ENCODE measurements around the gene S100B. TPM values are rescaled to one million over a fixed set of nuclear protein-coding genes. Genes with fewer than 3 reads are reported as not detected.

The S100B gene
- total and polyA plus RNA-seq, 2 of the 13 experiments (the other 11 are each of a cell fraction or from before 2014, with no cell fraction given): not detected

DNA sequence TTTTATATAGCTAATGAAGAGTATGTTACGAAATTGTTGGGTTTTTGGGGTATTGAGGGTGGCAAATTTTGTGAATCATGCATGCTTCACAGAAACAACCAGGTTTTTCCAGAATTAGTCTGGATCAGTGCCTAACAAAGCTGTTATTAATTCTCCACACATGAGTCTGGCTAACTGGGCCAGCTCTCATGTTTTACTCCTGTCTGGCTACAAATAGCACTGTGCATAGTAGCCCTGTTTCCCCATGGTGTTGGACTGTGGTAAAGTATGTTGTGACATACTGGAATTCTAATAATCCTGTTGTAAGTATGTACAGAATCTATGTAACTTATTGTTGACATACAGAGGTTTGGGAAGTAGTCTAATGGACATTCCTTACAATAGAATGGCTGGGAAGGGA lies 35.8 kb downstream of the S100B start:
- POLR2A ChIA-PET: no interaction called here

More for the DNA sequence above, 35.8 kb downstream of the S100B start:
- WGBS (ENCODE audit: low lambda C conversion rate): 96% methylated on average over 1 of the region's 1 CpG
- no TSS peak for BruUV-seq (replicated peaks)
- H4K20me1 ChIP-seq (ENCODE audit: insufficient read depth, low read length): no peaks in the 10 kb centered on the region
- ATAC-seq (no peak), FAIRE-seq (no peak), DNase-seq (ENCODE audit: low spot score) (no peak)
- H3K36me3 ChIP-seq (replicated peaks in 1 of 2; ENCODE audit: control insufficient read depth in 1 of 2, insufficient read depth in 2 of 2, low read length in 2 of 2): peaks cover 8 to 21% of the 10 kb centered on the region in 2 experiments; a peak in 4 of 5 replicates
- H2AFZ ChIP-seq (ENCODE audit: low read length): no peak overlapping the region
- H3K79me2 ChIP-seq (ENCODE audit: insufficient read depth, low read length): no peaks in the 10 kb centered on the region
- H3K27me3 ChIP-seq (ENCODE audit: control insufficient read depth in 1 of 2, insufficient read depth in 2 of 2, low read length in 2 of 2): no peaks in the 10 kb centered on the region
- CTCF ChIA-PET (ENCODE audit: low intra/inter-chr PET ratio, low total read pairs): no interaction called here
- no peak for TF ChIP-seq ZNF446 (CRISPR knock-in tag; IDR thresholded peaks at IDR 0.05)
- no peak for TF ChIP-seq MYPOP (CRISPR knock-in tag; IDR thresholded peaks at IDR 0.05)
- no peak for TF ChIP-seq MAFG (CRISPR knock-in tag; IDR thresholded peaks at IDR 0.05)
- TF ChIP-seq HES4 (CRISPR knock-in tag; IDR thresholded peaks at IDR 0.05; ENCODE audit: borderline replicate concordance): no peak
- TF ChIP-seq ZNF10 (CRISPR knock-in tag; IDR thresholded peaks at IDR 0.05; ENCODE audit: borderline replicate concordance, low read depth): no peak
- no peak for TF ChIP-seq XBP1 (CRISPR knock-in tag; IDR thresholded peaks at IDR 0.05)
- no peak for TF ChIP-seq ZNF567 (CRISPR knock-in tag; IDR thresholded peaks at IDR 0.05; ENCODE audit: borderline replicate concordance)
- no peak for TF ChIP-seq ZNF296 (CRISPR knock-in tag; conservative IDR thresholded peaks at IDR 0.05)
- TF ChIP-seq, protein P1, sequence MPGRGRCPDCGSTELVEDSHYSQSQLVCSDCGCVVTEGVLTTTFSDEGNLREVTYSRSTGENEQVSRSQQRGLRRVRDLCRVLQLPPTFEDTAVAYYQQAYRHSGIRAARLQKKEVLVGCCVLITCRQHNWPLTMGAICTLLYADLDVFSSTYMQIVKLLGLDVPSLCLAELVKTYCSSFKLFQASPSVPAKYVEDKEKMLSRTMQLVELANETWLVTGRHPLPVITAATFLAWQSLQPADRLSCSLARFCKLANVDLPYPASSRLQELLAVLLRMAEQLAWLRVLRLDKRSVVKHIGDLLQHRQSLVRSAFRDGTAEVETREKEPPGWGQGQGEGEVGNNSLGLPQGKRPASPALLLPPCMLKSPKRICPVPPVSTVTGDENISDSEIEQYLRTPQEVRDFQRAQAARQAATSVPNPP (CRISPR knock-in tag; IDR thresholded peaks at IDR 0.05): no peak
- no peak for TF ChIP-seq CCDC6 (CRISPR knock-in tag; IDR thresholded peaks at IDR 0.05)
- TF ChIP-seq ZNF468 (CRISPR knock-in tag; IDR thresholded peaks at IDR 0.05): no peak
- TF ChIP-seq, protein P2, sequence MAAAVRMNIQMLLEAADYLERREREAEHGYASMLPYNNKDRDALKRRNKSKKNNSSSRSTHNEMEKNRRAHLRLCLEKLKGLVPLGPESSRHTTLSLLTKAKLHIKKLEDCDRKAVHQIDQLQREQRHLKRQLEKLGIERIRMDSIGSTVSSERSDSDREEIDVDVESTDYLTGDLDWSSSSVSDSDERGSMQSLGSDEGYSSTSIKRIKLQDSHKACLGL (CRISPR knock-in tag; IDR thresholded peaks at IDR 0.05): no peak
- TF ChIP-seq ZNF816 (CRISPR knock-in tag; IDR thresholded peaks at IDR 0.05; ENCODE audit: borderline replicate concordance): no peak
- TF ChIP-seq FOXK1 (CRISPR knock-in tag; IDR thresholded peaks at IDR 0.05; ENCODE audit: borderline replicate concordance, low read depth): no peak
- TF ChIP-seq ZNF460 (CRISPR knock-in tag; IDR thresholded peaks at IDR 0.05; ENCODE audit: borderline replicate concordance): no peak
- TF ChIP-seq CAMTA2 (CRISPR knock-in tag; IDR thresholded peaks at IDR 0.05; ENCODE audit: borderline replicate concordance): no peak
- intact Hi-C loops (cut with micrococcal nuclease; ENCODE audit: unreplicated experiment): no loop called here
- no peaks in the 10 kb centered on the region for H3K9me3 ChIP-seq (ENCODE audit: low read length)
- in situ Hi-C loops (cut with HindIII; ENCODE audit: extremely low pct_ligation_motif_present, low pct_unique_long_range_greater_than_20kb): no loop called here
- no peaks in the 10 kb centered on the region for H3K4me1 ChIP-seq (ENCODE audit: insufficient read depth, low read length)
- no peak overlapping the region for H3K4me3 ChIP-seq (replicated peaks in 1 of 3; ENCODE audit: insufficient read depth in 1 of 3, low read depth in 2 of 3, low read length in 3 of 3)
- no peak overlapping the region for H3K9ac ChIP-seq (ENCODE audit: insufficient read depth, low read depth, low read length)
- no peak overlapping the region for H3K27ac ChIP-seq (ENCODE audit: extremely low read length, insufficient read depth, low read length)
- no peak overlapping the region for H3K4me2 ChIP-seq (ENCODE audit: low read depth, low read length)

Data from HepG2 (cell line).